AG04450 (cell line): ENCODE data around the gene KMT2D. TPM values are rescaled to one million over a fixed set of nuclear protein-coding genes. Genes with fewer than 3 reads are reported as not detected.

ENCODE experiments used
- CTCF ChIA-PET: fragments of 300-600, 350-600 bp; formaldehyde crosslinking; extraction: SDS; loops from one replicate; lab custom pipeline; 2022; ENCODE audit warnings: antibody characterized with exemption, inconsistent platforms; lab: Charles Lee
- POLR2A ChIA-PET: fragments of 350-600 bp; formaldehyde crosslinking; extraction: SDS; loops from one replicate; lab custom pipeline; 2021; ENCODE audit warnings: antibody characterized with exemption, inconsistent platforms; lab: Yijun Ruan, JAX
- DNase-seq: peaks from one replicate; pipeline ENCODE4 v3.0.0-alpha.2; 2011; ENCODE audit warnings: low read depth, low spot score
- H3K27ac ChIP-seq: one replicate; pipeline ENCODE4 v1.5.1; 2012; ENCODE audit warnings: low read depth, low read length, control low read depth
- H3K27me3 ChIP-seq: one replicate; pipeline ENCODE4 v1.6.0; 2012; ENCODE audit warnings: low read length; ENCODE audit not compliant: control insufficient read depth, insufficient read depth
- H3K4me3 ChIP-seq: 2 replicates; pipeline ENCODE4 v1.5.1; 2011; ENCODE audit warnings: mild to moderate bottlenecking, low read depth, low read length, control low read depth
- H3K9me3 ChIP-seq: 2 replicates; pipeline ENCODE4 v1.5.1; 2012; ENCODE audit warnings: low read length; ENCODE audit not compliant: control insufficient read depth, insufficient read depth
- polyA plus RNA-seq: library from polyadenylated mRNA; depleted of rRNA; stranded (reverse); fragments of >200 nt; gene quantifications from 2 replicates; pipeline ENCODE4 v1.2.3, GENCODE V29; 2011
- TF ChIP-seq, protein P1 (sequence below): IDR thresholded peaks from 2 replicates; pipeline ENCODE4 v1.5.1; 2011; ENCODE audit warnings: low read depth, low read length, control low read depth, inconsistent platforms

The KMT2D gene
- polyA plus RNA-seq, 1 experiment: 8.9 TPM

DNA sequence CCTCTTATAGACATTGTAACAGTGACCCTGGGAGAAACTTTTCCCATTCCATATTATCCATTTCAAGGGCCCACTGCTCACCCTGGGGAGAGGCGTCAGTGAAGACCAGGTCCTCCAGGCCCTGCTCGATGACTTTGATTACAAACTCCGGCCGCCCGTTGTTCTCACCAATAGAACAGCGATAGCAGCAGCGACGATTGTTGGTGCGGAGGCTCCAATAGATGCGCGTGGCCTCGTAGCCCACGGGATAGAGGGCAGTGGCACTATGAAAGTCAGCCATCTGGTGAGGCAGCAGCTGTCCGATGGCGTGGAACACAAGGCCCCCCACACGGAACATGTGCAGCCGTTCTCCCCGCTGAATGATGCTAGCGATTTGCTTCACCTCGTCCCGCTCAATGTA lies 34.5 kb downstream of the KMT2D start:
- ChIA-PET POLR2A (no interaction called here), CTCF (no interaction called here)
- no peak overlapping the region for H3K27ac ChIP-seq
- no peaks in the 10 kb centered on the region for H3K27me3 ChIP-seq
- H3K4me3 ChIP-seq: no peak overlapping the region
- DNase-seq: no peak
- TF ChIP-seq, protein P1, sequence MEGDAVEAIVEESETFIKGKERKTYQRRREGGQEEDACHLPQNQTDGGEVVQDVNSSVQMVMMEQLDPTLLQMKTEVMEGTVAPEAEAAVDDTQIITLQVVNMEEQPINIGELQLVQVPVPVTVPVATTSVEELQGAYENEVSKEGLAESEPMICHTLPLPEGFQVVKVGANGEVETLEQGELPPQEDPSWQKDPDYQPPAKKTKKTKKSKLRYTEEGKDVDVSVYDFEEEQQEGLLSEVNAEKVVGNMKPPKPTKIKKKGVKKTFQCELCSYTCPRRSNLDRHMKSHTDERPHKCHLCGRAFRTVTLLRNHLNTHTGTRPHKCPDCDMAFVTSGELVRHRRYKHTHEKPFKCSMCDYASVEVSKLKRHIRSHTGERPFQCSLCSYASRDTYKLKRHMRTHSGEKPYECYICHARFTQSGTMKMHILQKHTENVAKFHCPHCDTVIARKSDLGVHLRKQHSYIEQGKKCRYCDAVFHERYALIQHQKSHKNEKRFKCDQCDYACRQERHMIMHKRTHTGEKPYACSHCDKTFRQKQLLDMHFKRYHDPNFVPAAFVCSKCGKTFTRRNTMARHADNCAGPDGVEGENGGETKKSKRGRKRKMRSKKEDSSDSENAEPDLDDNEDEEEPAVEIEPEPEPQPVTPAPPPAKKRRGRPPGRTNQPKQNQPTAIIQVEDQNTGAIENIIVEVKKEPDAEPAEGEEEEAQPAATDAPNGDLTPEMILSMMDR: no peak
- H3K9me3 ChIP-seq: no peaks in the 10 kb centered on the region

DNA sequence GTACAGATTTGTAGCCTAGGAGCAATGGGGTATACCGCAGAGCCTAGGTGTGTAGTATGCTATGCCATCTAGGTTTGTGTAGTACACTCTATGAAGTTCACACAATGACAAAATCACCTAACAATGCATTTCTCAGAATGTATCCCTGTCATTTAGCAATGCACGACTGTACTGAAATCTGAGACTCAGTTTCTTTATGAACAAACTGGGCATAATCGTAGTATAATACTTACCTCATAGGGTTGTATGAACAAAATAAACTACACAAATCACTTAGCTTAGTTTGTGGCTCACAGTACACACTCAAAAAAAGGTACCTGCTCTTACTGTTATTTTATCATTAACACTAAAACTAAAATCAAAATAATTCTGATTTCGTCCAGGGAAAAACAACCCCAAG lies 35.1 kb downstream of the KMT2D start:
- Histone ChIP-seq H3K27me3 (no peaks in the 10 kb centered on the region), H3K4me3 (no peak overlapping the region), H3K27ac (no peak overlapping the region), H3K9me3 (no peaks in the 10 kb centered on the region)
- ChIA-PET POLR2A (no interaction called here), CTCF (no interaction called here)
- TF ChIP-seq, protein P1: no peak
- DNase-seq: no peak

DNA sequence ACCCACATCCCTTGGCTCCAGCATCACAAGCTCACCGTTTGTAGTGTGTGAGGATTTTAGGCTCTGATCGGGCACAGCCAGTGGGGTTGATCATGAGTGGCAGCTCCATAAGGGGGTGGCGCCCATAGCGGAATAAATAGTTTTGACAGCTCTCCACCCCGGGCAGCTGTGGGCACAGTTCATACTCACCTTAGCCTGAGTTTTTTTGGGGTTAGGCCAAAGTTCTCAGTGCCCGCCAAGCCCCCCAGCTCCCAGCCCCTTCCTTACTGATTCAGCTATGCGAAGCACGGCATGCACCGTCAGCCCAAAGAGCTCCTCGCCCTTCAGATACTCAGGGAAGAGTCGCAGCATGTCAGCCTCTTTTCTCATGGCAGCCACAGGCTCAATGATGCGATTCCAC lies 36.1 kb downstream of the KMT2D start:
- ChIA-PET CTCF (no interaction called here), POLR2A (no interaction called here)
- Histone ChIP-seq H3K4me3 (no peak overlapping the region), H3K27me3 (no peaks in the 10 kb centered on the region), H3K9me3 (no peaks in the 10 kb centered on the region), H3K27ac (no peak overlapping the region)
- DNase-seq: no peak
- TF ChIP-seq, protein P1: no peak

DNA sequence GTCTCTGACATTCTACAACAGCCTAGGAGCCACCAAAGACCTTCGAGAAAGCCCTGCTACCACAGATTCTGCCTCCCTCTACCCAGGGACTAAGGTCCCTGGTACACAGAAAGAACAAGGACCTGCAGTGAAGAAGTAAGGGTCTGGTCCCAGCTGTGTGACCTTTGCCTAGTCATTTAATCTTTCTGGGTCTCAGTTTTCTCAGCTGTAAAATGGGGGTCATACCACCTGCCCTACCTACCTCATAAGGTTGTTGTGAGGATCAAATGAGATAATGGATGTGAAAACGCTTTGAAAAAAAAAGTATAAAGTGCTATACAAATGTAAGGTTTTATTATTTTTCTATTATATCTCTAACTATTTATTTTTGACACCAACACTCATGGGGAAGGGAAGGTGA lies 36.8 kb downstream of the KMT2D start:
- POLR2A ChIA-PET: no interaction called here

DNA sequence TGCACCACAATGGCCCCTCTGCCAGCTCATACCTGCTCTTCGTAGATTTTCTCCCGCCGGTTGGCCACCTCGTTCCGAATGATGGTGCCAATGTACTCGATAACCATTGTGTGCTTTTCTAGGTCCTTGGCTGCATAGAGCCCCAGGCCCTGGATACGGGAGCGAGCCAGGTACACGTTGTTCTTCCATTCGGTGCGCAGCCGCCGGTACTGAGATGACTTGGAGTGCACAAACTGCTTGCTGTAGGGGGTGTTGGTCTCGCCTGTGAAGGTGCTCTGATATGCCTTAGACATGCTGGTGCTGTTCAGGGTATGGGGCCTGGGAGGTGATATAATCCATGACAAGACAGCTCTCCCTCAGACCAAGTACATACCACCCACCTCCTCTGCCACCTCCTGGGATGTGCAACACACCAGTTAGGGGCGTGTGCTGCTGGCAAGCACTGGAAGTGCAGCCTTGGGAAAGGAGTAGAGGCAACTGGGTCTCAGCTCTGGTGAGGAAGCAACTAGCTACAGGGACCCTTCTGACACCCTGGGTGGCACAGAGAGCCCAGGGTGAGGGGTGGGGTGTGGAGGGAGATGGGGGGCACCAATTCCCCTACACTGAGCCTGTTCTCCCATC lies 37.9 kb downstream of the KMT2D start:
- ChIA-PET POLR2A (no interaction called here), CTCF (interaction anchor here (0.5 kb wide), 1 partner anchor 61 kb away, joined by 3 read pairs; no protein-coding TSS in a partner anchor)
- Histone ChIP-seq H3K4me3 (no peak overlapping the region), H3K27me3 (no peaks in the 10 kb centered on the region), H3K27ac (no peak overlapping the region), H3K9me3 (no peaks in the 10 kb centered on the region; the same call in 1 of the 2 replicates)
- DNase-seq: no peak
- TF ChIP-seq, protein P1: no peak

More for the DNA sequence above, 36.8 kb downstream of the KMT2D start:
- Histone ChIP-seq H3K27me3 (no peaks in the 10 kb centered on the region), H3K27ac (no peak overlapping the region), H3K4me3 (no peak overlapping the region), H3K9me3 (no peaks in the 10 kb centered on the region)
- DNase-seq: no peak
- CTCF ChIA-PET: no interaction called here
- TF ChIP-seq, protein P1: no peak
